Esophagus squamous epithelium (tissue), 5 donors: ENCODE results near the gene DIRAS1. TPM values are rescaled to one million over a fixed set of nuclear protein-coding genes. Genes with fewer than 3 reads are reported as not detected.

ENCODE experiments used
- DNase-seq: peaks from one replicate; lab custom pipeline; 2025; lab: John Stamatoyannopoulos, UW
- H3K27ac ChIP-seq, 4 donors: fragments of 200-600 bp; sonication (generic); one replicate each; pipeline ENCODE4 v1.5.1; 2016 to 2019; ENCODE audit warnings: mild to moderate bottlenecking in 1 of 4
- H3K27me3 ChIP-seq, 4 donors: fragments of 200-600 bp; sonication (generic); 1 replicate in 3 of 4; 2 replicates in 1 of 4; pipeline versions ENCODE4 v1.5.1 to v1.6.0; 2017 to 2021; ENCODE audit warnings: antibody characterized with exemption in 1 of 4
- H3K36me3 ChIP-seq, 3 donors: fragments of 200-600 bp; sonication (generic); one replicate each; pipeline ENCODE4 v1.5.1; 2016 to 2019
- H3K4me1 ChIP-seq, 3 donors: fragments of 200-600 bp; sonication (generic); one replicate each; pipeline ENCODE4 v1.5.1; 2017 to 2019
- H3K4me3 ChIP-seq, 4 donors: fragments of 200-600 bp; sonication (generic); 1 replicate in 3 of 4; 2 replicates in 1 of 4; pipeline ENCODE4 v1.5.1; 2016 to 2019; ENCODE audit warnings: mild to moderate bottlenecking in 2 of 4, moderate library complexity in 1 of 4
- H3K9me3 ChIP-seq, 3 donors: fragments of 200-600 bp; sonication (generic); one replicate each; pipeline ENCODE4 v1.5.1; 2016 to 2019
- CTCF ChIP-seq, 6 experiments: fragments of 450-650 bp in 4 of 6; fragments of 200-600 bp in 2 of 6; sonication (generic) in 2 of 6; IDR thresholded peaks; one replicate each; pipeline ENCODE4 v1.5.1; 2016 to 2019; ENCODE audit warnings: antibody characterized with exemption in 6 of 6, mild to moderate bottlenecking in 4 of 6, moderate library complexity in 4 of 6
- POLR2A ChIP-seq, 4 donors: fragments of 450-650 bp; IDR thresholded peaks; one replicate each; pipeline ENCODE4 v1.6.1; 2017; ENCODE audit warnings: antibody characterized with exemption in 4 of 4, mild to moderate bottlenecking in 4 of 4, moderate library complexity in 3 of 4
- WGBS, 2 donors: methylation state at CpG; one replicate each; pipeline ENCODE4 v1.1.5; 2018; 5-methylcytosine and 5-hydroxymethylcytosine counted together
- intact Hi-C: fragments of 100-400 bp; cut with DNase I; formaldehyde crosslinking; loops from one replicate; pipeline ENCODE4 v1.15.0; 2022
- total RNA-seq, 4 donors: library from RNA; depleted of rRNA; stranded (reverse); fragments of >200 nt; gene quantifications; one replicate each; pipeline ENCODE4 v1.1.0, GENCODE V29; 2016
- donor health status: DM: yes; HTN: yes; CAD: no.

DIRAS1 gene
- total RNA-seq, 4 donors from 2014 or later: 0.61 to 2.2 (median 1.4) TPM

GRCh38 chr19:2758601-2759313, 37.6 kb upstream of the DIRAS1 start:
- Histone ChIP-seq H3K36me3 (peaks cover 22 to 100% (median 48%) of the 10 kb centered on the region in 3 donors), H3K4me1 (no peaks in the 10 kb centered on the region), H3K27me3 (no peaks in the 10 kb centered on the region), H3K27ac (no peak overlapping the region), H3K9me3 (no peaks in the 10 kb centered on the region), H3K4me3 (no peak overlapping the region)
- WGBS, 2 donors: 89 to 92% methylated on average over 13 to 17 of the region's 17 CpGs
- intact Hi-C loops: no loop called here
- DNase-seq: no peak
- TF ChIP-seq POLR2A (IDR thresholded peaks at IDR 0.05) (no peak), CTCF (IDR thresholded peaks at IDR 0.05) (no peak)

- H3K27ac ChIP-seq: no peak overlapping the region
- intact Hi-C loops: no loop called here
- H3K9me3 ChIP-seq: no peaks in the 10 kb centered on the region
- whole genome bisulfite sequencing, 2 donors: 90 to 92% methylated on average over 11 to 12 of the region's 48 CpGs
- no peak for TF ChIP-seq POLR2A (IDR thresholded peaks at IDR 0.05)
- no peak for TF ChIP-seq CTCF (IDR thresholded peaks at IDR 0.05)
- H3K4me3 ChIP-seq: no peak overlapping the region
- H3K4me1 ChIP-seq: no peaks in the 10 kb centered on the region
- DNase-seq: no peak
- H3K36me3 ChIP-seq: peaks cover 26 to 93% (median 32%) of the 10 kb centered on the region in 3 donors
- no peaks in the 10 kb centered on the region for H3K27me3 ChIP-seq
These were observed 36.0 kb upstream of the DIRAS1 start for GRCh38 chr19:2756921-2757881.

GRCh38 chr19:2756477-2756876, 35.3 kb upstream of the DIRAS1 start:
- WGBS, 2 donors: 88 to 90% methylated on average over 7 to 8 of the region's 8 CpGs
- peaks cover 26 to 86% (median 28%) of the 10 kb centered on the region in 3 donors for H3K36me3 ChIP-seq

GRCh38 chr19:2755811-2756210, 34.6 kb upstream of the DIRAS1 start:
- 89 to 93% methylated on average over 11 to 13 of the region's 16 CpGs for WGBS, 2 donors
- Histone ChIP-seq H3K36me3 (peaks cover 19 to 79% (median 24%) of the 10 kb centered on the region in 3 donors), H3K4me3 (no peak overlapping the region), H3K27ac (no peak overlapping the region), H3K27me3 (no peaks in the 10 kb centered on the region), H3K4me1 (no peaks in the 10 kb centered on the region), H3K9me3 (no peaks in the 10 kb centered on the region)
- intact Hi-C loops: no loop called here
- no peak for DNase-seq
- no peak for TF ChIP-seq POLR2A (IDR thresholded peaks at IDR 0.05)
- no peak for TF ChIP-seq CTCF (IDR thresholded peaks at IDR 0.05)

More at GRCh38 chr19:2756477-2756876, 35.3 kb upstream of the DIRAS1 start:
- no peak overlapping the region for H3K27ac ChIP-seq
- H3K4me3 ChIP-seq: no peak overlapping the region
- H3K4me1 ChIP-seq: no peaks in the 10 kb centered on the region
- intact Hi-C loops: no loop called here
- H3K9me3 ChIP-seq: no peaks in the 10 kb centered on the region
- no peaks in the 10 kb centered on the region for H3K27me3 ChIP-seq
- DNase-seq: no peak
- TF ChIP-seq CTCF (IDR thresholded peaks at IDR 0.05) (no peak), POLR2A (IDR thresholded peaks at IDR 0.05) (no peak)

- Histone ChIP-seq H3K4me3 (no peak overlapping the region), H3K9me3 (no peaks in the 10 kb centered on the region), H3K4me1 (no peaks in the 10 kb centered on the region), H3K27me3 (no peaks in the 10 kb centered on the region), H3K36me3 (peaks cover 16 to 75% (median 23%) of the 10 kb centered on the region in 3 donors), H3K27ac (no peak overlapping the region)
- no peak for DNase-seq
- TF ChIP-seq CTCF (IDR thresholded peaks at IDR 0.05) (no peak), POLR2A (IDR thresholded peaks at IDR 0.05) (no peak)
- WGBS, 2 donors: 82 to 89% methylated on average over 9 of the region's 16 CpGs
- intact Hi-C loops: no loop called here
These were observed 34.2 kb upstream of the DIRAS1 start for GRCh38 chr19:2755448-2755705.
